NCI-H1930 (cell line): ENCODE measurements around the gene TSTD1.
"Not testable (repeated sequence)": the region's sequence is repeated elsewhere in the genome, so short reads cannot be mapped to it uniquely, and the experiment has no call there.

Experiments used
- DNase-seq, 2 experiments: peaks; one replicate each; lab custom pipeline; 2025; lab: John Stamatoyannopoulos, UW

TSTD1 gene

GRCh38 chr1:161068306-161069234, 29.8 kb upstream of the TSTD1 start:
- no peak for DNase-seq

DNA sequence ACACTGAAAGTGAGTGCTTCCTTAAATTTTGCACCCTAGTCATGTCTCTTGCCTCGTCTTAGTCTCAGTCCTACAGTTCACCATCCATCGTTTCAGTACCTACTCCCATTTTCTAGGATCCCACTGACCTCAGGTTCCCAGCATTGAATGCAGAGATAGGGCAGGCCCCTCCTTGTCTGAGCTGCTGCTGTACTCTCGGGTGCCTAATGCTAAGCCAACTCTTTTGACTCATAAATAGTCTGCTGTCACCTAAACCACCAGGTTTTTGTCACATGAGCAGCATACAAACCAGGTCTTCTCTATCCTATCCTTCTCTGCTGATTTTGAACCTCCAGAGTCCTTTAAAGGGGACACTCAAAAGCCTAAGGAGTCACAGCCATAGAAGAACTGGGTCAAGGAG, 27.9 kb upstream of the TSTD1 start:
- no peak for DNase-seq

GRCh38 chr1:161065681-161066080, 26.9 kb upstream of the TSTD1 start:
- DNase-seq: not testable (repeated sequence)

- not testable (repeated sequence) for DNase-seq
Observed at GRCh38 chr1:161063936-161064335, 25.2 kb upstream of the TSTD1 start.

DNA sequence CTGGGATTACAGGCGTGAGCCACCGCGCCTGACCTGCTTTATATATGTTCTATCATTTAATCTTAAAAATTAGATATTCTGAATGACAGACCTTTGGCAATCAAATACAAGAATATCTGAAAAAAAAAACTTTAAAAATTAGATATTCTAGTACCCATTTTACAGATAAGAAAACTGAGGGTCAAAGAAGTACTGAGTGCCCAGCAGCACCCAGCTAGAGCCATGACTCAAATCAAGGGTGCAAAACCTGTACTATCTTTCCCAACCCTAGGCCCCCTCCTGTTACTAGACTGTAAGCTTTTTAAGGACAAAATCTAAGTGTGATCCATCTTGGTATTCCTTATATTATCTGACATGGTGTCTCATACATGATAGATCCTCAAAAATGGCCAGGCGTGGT, 22.7 kb upstream of the TSTD1 start:
- DNase-seq: no peak

DNA sequence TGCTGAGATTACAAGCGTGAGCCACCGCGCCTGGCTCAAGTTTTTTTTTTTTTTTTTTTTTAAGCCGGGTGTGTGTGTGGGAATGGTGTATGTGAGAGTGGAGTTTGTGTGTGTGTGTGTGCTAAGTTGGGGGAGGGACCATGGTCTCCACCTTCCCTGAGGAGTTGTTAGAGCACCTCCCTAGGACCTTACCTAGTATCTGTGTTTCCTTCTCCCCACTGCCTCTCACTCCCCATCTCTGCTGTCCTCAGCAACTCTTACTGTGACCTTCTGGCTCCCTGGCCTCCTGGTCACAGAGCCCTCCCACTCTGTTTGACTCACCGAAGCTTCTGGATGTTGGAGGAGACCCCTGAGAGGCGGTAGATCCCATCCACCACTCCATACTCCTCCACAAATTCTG, 20.5 kb upstream of the TSTD1 start:
- no peak for DNase-seq

DNA sequence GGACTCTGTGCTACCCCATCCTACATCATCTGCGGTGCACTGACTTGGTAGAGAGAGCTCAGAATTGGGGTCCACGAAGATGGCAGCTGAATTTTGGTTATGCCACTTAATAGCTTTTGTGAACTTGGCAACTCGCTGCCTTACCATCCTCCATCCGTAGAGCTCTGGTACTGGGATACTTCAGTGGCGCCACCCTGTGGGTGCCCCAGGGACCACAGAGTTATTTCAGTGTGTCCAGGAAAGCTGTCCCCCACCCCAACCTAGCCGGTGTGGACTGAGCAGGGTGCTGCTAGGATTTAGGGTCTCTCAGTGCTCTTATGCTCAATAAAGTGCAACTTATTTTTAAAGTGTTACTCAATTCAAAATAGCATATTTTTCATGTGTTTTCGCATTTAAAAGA, 16.0 kb upstream of the TSTD1 start:
- DNase-seq: no peak

DNA sequence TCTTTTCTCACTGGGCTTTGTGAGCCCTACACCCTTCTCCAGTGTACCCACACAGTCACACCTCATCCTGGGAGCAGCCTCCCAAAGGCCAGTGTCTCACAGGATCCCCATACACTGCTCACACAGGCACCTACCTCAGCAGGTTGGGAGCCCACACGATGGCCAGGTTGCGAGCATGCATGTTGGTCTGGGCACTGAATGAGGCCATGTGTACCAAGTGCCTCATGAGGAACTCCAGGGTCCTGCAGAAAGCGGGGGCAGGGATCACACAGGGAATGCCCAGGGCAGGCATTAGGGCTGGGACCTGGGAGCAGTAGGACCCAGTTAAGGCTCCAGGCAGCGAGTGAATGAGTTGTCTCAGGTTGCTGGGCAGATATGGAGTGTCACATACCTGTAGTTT, 15.5 kb upstream of the TSTD1 start:
- no peak for DNase-seq

- DNase-seq: no peak
Observed at GRCh38 chr1:161052899-161053298, 14.1 kb upstream of the TSTD1 start.

DNA sequence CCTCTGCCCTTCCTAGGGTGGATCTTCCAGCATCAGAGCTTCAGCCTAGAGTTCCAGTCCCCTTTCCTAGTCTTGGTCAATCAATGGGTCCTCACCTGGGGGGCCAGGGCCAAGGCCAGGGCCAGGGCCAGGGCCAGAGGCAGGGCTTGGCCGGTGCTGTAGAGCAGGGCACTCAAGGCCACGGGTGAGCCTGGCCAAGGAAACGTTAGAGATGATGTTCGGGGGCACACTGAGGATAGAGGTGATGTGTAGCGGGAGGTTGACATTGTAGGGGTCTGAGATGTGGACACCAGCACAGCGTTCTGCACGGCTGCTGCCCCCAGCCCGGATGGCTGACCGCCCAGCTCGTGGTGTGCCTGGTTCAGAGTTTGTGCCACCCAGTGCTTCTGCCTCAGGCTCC, 12.5 kb upstream of the TSTD1 start:
- DNase-seq: no peak

DNA sequence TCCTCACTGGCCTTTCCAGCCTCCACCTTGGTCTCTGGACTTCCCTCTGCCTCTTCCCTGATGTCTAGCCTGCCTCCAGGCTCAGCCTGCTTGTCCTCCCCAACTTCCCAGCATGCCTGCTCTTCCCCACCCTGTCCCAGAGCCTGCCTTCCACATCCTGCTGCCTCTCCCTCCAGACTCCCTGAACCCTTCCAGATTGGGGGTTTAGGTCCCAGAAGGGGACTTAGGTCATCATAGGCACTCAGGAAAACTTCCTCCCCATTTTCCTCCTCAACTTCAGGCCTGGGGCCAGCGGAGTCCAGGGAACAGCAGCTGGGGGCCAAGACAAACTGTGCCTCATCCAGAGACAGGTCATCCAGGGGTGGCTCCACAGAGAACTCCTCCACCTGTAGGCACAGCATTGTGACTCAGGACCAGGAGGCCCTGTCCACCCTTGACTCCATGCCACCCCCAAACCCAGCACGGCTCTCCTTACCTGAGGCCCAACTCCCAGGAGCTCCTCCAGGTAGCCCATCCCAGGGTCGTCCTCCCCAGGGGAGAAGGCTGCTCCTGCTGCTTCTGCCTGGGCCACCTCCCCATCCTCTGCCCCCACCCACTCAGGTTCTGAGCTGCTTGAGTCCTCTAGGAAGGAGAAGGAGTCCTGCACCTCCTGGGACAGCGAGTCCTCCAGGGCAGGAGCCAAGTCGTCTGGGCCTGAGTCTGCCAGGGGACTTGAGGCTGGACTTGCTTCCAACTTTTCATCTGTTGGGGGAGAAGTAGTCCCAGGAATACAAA, 10.4 kb upstream of the TSTD1 start:
- DNase-seq: no peak

DNA sequence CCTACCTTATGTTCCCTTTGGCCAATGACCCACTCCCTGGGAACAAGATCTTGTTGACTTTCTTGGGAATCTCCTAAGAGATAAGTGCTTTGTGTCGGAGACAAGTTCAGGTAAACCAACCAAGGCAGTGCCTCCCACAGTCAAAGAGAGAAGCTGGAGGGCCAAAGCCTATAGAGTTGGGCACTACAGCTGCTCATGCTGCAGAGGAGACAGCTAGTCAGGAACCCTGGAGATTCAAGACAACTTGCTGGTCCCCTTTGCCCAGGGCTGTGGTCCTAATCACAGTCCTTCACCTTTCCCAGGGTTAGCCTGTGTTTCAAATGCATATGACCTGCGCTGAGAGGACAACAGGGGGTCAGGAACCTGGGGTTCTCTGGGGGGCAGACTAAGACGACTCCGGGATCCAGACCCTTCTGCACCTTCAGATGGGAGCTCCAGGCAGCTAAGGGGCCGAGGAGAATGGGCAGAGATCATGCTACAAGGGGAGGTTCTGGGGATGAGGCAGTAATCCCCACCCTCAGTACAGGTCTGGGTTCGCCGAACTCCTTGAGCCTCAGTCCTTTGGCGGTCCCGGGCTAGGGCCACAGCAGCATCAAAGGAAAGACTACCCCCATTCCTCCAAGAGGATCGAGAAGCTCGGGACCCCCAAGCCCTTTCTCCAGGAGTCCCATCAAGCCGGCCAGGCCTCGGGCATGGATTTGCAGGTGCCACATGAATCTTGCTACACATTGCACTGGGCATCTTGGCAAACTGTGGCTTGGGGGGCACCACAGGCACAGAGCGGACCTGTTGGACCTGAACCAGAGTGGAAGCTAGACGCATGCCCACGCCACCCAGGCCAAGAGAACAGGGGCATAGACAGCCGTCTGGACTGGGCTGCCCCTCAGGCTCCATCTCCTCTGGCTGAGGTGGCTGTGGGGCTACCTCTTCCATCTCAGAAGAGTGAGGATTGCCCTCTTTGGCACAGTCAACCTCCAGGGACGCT, 9.0 kb upstream of the TSTD1 start:
- no peak for DNase-seq

DNA sequence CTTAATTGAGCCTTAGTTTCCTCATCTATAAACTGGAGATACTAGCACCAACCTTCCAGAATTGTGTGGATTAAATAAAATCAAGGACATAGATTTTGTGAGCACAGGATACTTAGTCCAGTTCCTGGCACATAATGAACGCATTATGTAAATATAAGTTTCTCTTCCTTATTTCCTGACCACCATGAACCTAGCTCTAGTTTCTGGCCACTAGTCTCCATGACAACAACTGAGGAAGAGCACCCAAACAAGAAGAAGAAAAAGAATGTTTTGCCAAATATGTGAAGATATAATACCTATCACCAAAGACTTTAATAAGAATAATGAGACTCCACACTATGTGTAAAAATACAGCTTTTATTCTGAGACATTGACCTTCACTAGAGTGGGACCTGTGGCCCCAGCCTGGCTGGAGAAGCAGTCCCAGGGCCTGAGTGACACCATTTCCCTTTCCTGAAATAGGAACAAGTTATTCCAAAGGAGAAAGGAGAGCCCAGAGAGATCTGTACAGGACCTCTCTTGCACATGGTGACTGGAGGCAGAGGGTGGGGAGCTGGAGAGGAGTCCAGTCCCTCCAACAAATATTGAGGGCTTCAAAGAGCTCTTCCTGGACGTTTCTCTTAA, 8.0 kb upstream of the TSTD1 start:
- no peak for DNase-seq

GRCh38 chr1:161045736-161046604, 7.2 kb upstream of the TSTD1 start, which contains the start of gene USF1:
TSS of gene USF1 (minus strand) at chr1:161045977. CDS start at chr1:161043275, 2,702 bp downstream.
- DNase-seq: peak; percentile 89 to 95

DNA sequence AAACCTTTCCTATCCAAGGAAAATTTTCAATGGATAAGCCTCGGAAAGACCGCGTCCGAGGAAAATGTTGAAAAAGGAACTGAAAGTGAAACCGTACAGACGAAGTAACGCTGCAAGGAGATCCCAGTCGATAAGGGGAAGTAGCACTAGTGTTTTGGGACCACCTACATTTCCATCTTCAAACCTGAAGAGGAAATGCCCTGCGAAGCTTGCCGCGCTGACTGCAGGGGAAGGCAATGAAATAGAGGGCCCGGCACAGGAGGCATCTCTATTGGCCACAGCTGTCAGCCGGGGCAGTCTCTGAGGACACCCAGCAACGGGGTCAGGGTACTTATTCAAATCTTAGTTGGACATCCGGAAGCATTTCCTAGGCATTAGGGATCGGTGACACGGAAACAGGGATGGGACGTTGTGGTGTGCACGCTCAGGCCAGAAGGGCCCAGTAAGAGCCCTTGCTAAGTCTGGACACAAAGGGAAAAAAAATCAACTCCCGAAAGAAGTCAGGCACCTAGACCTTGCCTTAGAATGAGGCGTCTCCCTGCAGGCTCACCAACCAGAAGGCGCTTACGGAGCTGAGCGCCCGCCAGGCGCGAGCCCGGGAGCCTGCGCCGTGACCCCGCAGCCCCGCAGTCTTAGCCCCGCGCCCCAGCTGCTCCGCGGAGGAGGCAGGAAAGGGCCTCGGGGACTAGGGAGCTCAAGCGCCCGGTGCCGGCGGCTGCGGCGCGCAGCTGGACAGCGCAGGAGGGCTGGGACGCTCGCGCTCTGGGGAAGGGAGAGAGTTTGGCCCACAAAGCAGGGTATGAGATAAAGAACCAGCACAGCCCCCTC, 6.4 kb upstream of the TSTD1 start:
- DNase-seq: no peak

DNA sequence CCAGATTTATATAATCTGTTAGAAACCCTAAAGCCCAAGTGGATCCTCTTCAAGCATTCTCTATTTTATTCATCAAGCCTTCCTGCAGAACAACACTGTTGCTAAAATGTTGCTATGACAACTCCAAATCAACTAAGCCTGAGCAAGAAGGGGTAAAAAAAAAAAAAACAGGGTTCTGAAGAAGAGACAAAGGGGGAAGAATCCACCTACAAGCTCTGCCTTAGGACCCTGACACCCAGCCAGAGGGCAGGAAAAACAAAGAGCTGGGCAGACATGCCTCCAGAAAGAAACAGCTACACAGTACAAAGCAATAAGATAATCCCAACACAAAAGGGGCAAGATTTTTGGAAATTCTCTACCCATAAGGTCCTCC, 5.8 kb upstream of the TSTD1 start:
- DNase-seq: no peak

DNA sequence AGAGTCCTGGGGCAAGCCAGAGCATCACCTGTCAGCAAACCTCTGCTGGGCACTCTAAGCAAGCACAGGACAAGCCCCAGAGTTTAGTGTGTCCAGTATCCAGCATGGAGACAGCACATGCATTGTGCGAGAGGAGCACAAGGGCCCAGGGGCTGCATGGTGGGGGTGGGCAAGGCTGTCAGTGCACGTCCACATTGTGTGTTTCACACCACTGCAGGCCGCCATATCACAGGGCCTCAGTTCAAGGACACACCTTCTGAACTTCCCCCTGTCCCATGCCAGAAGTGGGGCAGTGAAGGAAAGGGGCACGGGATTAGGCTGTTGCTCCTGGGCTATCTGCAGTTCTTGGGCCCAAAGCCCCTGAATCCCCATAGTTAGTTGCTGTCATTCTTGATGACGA, 782 bp upstream of the TSTD1 start:
- no peak for DNase-seq

GRCh38 chr1:161039154-161039545, 386 bp upstream of the TSTD1 start:
- no peak for DNase-seq

GRCh38 chr1:161037661-161038522, 872 bp downstream of the TSTD1 start:
- DNase-seq: no peak
